SK-N-SH (cell line): ENCODE results near the gene REXO5. TPM values are rescaled to one million over a fixed set of nuclear protein-coding genes. Genes with fewer than 3 reads are reported as not detected.

ENCODE experiments used
- CTCF ChIA-PET: fragments of 300-600, 350-600 bp; formaldehyde crosslinking; extraction: SDS; loops from one replicate; lab custom pipeline; 2021; lab: Yijun Ruan, JAX
- POLR2A ChIA-PET: fragments of 350-600 bp; sonication (Branson Sonifier 250); formaldehyde crosslinking; extraction: SDS; loops from one replicate; lab custom pipeline; 2020; ENCODE audit warnings: antibody characterized with exemption, inconsistent platforms; lab: Yijun Ruan, JAX
- DNase-seq: peaks from one replicate; pipeline ENCODE4 v3.0.0; 2012
- H2AFZ ChIP-seq: fragments of 200-600 bp; sonication (generic); 2 replicates; pipeline ENCODE4 v1.8.1; 2016; ENCODE audit warnings: antibody characterized with exemption, mild to moderate bottlenecking, low read depth
- H3F3A ChIP-seq: fragments of 200-600 bp; sonication (generic); replicated peaks from 2 replicates; pipeline ENCODE3; 2016; ENCODE audit warnings: antibody characterized with exemption, mild to moderate bottlenecking; ENCODE audit not compliant: insufficient read depth
- H3K27ac ChIP-seq, 2 experiments: fragments of 200-500 bp in 1 of 2; fragments of 200-600 bp in 1 of 2; sonication (Bioruptor generic) in 1 of 2; sonication (generic), shearing (Covaris generic) in 1 of 2; 2 replicates each; pipeline versions ENCODE4 v1.5.1 to v1.6.1; 2014 to 2016; ENCODE audit warnings: low read depth in 2 of 2, inconsistent platforms in 1 of 2, low read length in 1 of 2, mild to moderate bottlenecking in 1 of 2, mixed read lengths in 1 of 2
- H3K27me3 ChIP-seq: fragments of 200-600 bp; sonication (generic), shearing (Covaris generic); 2 replicates; pipeline ENCODE4 v1.6.1; 2016; ENCODE audit warnings: mixed run types; ENCODE audit not compliant: insufficient read depth
- H3K36me3 ChIP-seq, 2 experiments: fragments of 200-500 bp in 1 of 2; fragments of 200-600 bp in 1 of 2; sonication (Bioruptor generic) in 1 of 2; sonication (generic) in 1 of 2; replicated peaks in 1 of 2; 2 replicates each; pipeline versions ENCODE3 to v1.5.1; 2014 to 2016; ENCODE audit warnings: low read length in 1 of 2, mild to moderate bottlenecking in 1 of 2; ENCODE audit not compliant: insufficient read depth in 2 of 2, control insufficient read depth in 1 of 2
- H3K4me1 ChIP-seq, 2 experiments: fragments of 200-500 bp in 1 of 2; fragments of 200-600 bp in 1 of 2; sonication (Bioruptor generic) in 1 of 2; sonication (generic), shearing (Covaris generic) in 1 of 2; 2 replicates each; pipeline versions ENCODE4 v1.5.1 to v1.6.1; 2014 to 2016; ENCODE audit warnings: low read depth in 1 of 2, low read length in 1 of 2, mixed run types in 1 of 2; ENCODE audit not compliant: insufficient read depth in 2 of 2, control insufficient read depth in 1 of 2
- H3K4me2 ChIP-seq: fragments of 200-600 bp; sonication (generic), shearing (Covaris generic); 2 replicates; pipeline ENCODE4 v1.6.1; 2017; ENCODE audit warnings: mixed run types
- H3K4me3 ChIP-seq, 2 experiments: fragments of 200-500 bp in 1 of 2; fragments of 200-600 bp in 1 of 2; sonication (Bioruptor generic) in 1 of 2; sonication (generic), shearing (Covaris generic) in 1 of 2; 2 replicates each; pipeline versions ENCODE4 v1.5.1 to v1.8.1; 2014 to 2016; ENCODE audit warnings: low read depth in 2 of 2, inconsistent platforms in 1 of 2, low read length in 1 of 2, mild to moderate bottlenecking in 1 of 2, mixed read lengths in 1 of 2, moderate library complexity in 1 of 2
- H3K79me2 ChIP-seq: fragments of 200-600 bp; sonication (generic); 2 replicates; pipeline ENCODE4 v1.8.1; 2017; ENCODE audit warnings: mild to moderate bottlenecking; ENCODE audit not compliant: insufficient read depth
- H3K9ac ChIP-seq: fragments of 200-600 bp; sonication (generic); 2 replicates; pipeline ENCODE4 v1.6.1; 2017; ENCODE audit warnings: mixed run types
- H3K9me2 ChIP-seq: fragments of 200-600 bp; sonication (generic); 2 replicates; pipeline ENCODE4 v1.6.1; 2017; ENCODE audit warnings: mixed run types
- H3K9me3 ChIP-seq: fragments of 200-600 bp; sonication (generic); 2 replicates; pipeline ENCODE4 v1.6.1; 2017; ENCODE audit warnings: mixed run types, mild to moderate bottlenecking, moderate library complexity
- H4K20me1 ChIP-seq: fragments of 200-600 bp; sonication (generic); 2 replicates; pipeline ENCODE4 v1.6.1; 2017; ENCODE audit warnings: mild to moderate bottlenecking, mixed run types; ENCODE audit not compliant: insufficient read depth
- CHD2 ChIP-seq: fragments of 150-350 bp; IDR thresholded peaks from 2 replicates; pipeline ENCODE4 v1.6.1; 2018; ENCODE audit warnings: low read length; ENCODE audit not compliant: partially characterized antibody
- ELF1 ChIP-seq: IDR thresholded peaks from 2 replicates; pipeline ENCODE4 v1.4.0; 2012
- FOSL2 ChIP-seq: IDR thresholded peaks from 2 replicates; pipeline ENCODE4 v1.4.0; 2012; ENCODE audit warnings: low read depth, mild to moderate bottlenecking, moderate library complexity, borderline replicate concordance
- FOXJ3 ChIP-seq: sonication (generic); formaldehyde crosslinking; IDR thresholded peaks from 2 replicates; pipeline ENCODE4 v1.5.1; 2020; ENCODE audit warnings: mild to moderate bottlenecking, missing genetic modification reagents
- GABPA ChIP-seq: IDR thresholded peaks from 2 replicates; pipeline ENCODE4 v1.4.0; 2012; ENCODE audit warnings: low read depth, mild to moderate bottlenecking
- MXI1 ChIP-seq: IDR thresholded peaks from 2 replicates; pipeline ENCODE4 v1.6.1; 2012; ENCODE audit warnings: mild to moderate bottlenecking, low read depth, low read length, improper control_type of control experiment
- POLR2AphosphoS5 ChIP-seq: IDR thresholded peaks from 2 replicates; pipeline ENCODE4 v1.6.1; 2012; ENCODE audit warnings: low read depth, low read length
- RFX5 ChIP-seq: IDR thresholded peaks from 2 replicates; pipeline ENCODE4 v1.6.1; 2012; ENCODE audit warnings: mild to moderate bottlenecking, improper control_type of control experiment, low read length
- SIN3A ChIP-seq: IDR thresholded peaks from 2 replicates; pipeline ENCODE4 v1.6.1; 2012; ENCODE audit warnings: low read depth, mild to moderate bottlenecking, low read length, moderate library complexity, borderline replicate concordance
- TEAD4 ChIP-seq: IDR thresholded peaks from 2 replicates; pipeline ENCODE4 v1.4.0; 2012; ENCODE audit warnings: mild to moderate bottlenecking, borderline replicate concordance; ENCODE audit not compliant: insufficient read depth
- YY1 ChIP-seq: IDR thresholded peaks from 2 replicates; pipeline ENCODE4 v1.4.0; 2012; ENCODE audit warnings: low read depth, mild to moderate bottlenecking
- WGBS: methylation state at CpG from one replicate; pipeline ENCODE4 v1.1.6; 2017; ENCODE audit warnings: low lambda C conversion rate; 5-methylcytosine and 5-hydroxymethylcytosine counted together
- polyA plus RNA-seq, 3 experiments: library from polyadenylated mRNA; depleted of rRNA; stranded (reverse); fragments of >200 nt; gene quantifications; 2 replicates each; pipeline ENCODE4 v1.2.3, GENCODE V29; 2012
- TF ChIP-seq, protein P1 (sequence below): IDR thresholded peaks from 2 replicates; pipeline ENCODE4 v1.4.0; 2012; ENCODE audit warnings: low read depth, borderline replicate concordance
- TF ChIP-seq, protein P2 (sequence below): IDR thresholded peaks from 2 replicates; pipeline ENCODE4 v1.4.0; 2012; ENCODE audit warnings: low read depth, borderline replicate concordance
- TF ChIP-seq, protein P3 (sequence below): fragments of 150-350 bp; IDR thresholded peaks from 2 replicates; pipeline ENCODE4 v1.6.1; 2016; ENCODE audit warnings: mild to moderate bottlenecking, low read depth, low read length
- TF ChIP-seq, protein P4 (sequence below): fragments of 200-600 bp; sonication (generic); IDR thresholded peaks from 2 replicates; pipeline ENCODE4 v1.6.1; 2017; ENCODE audit warnings: antibody characterized with exemption, mild to moderate bottlenecking, moderate library complexity

The REXO5 gene
- polyA plus RNA-seq, 1 of the 3 experiments (the other 2 are of a cell fraction) = 3.8 TPM

DNA sequence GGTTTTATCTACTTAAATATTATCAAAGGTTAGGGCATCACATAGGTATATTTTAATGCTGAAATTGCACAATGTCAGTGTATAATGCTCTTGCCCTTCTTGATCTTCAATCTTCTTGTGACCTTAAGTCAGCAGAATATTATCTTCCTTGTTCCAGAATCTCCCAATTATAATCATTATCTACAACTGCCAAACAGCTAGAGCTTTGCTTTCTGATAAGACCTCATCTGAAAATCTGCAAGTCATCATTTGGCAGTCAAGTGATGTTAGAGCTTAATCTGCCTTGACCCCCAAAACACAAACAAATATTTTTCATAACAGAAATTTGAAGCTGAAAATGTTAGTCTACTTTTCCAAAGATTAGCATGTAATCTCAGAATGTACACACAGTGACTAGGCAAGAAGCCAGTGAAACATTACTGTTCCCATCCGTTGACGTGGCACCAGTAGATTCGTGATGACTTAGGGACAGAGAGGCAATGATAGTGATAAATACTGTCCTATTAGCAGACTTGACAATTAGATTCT is 19.8 kb downstream of the REXO5 start:
- no peak for DNase-seq

DNA sequence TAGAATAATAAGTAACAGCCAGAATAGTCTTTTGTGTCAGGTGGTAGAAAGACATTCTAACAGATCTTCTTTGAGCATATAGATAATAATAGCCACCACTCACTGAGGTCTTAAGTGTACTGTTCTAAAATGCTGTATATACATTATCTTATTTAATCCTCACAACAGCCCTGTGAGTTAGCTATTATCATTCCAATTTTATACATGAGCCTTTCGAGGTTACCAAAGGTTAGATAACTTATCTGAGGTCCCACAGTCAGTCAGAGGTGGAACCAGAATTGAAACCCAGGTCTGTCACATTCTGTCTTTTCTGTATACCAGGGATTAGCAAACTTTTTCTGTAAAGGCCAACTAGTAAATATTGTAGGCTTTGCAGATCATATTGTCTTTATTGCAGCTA is 23.2 kb downstream of the REXO5 start:
- 95% methylated on average over 1 of the region's 1 CpG for WGBS
- peaks cover 29 to 44% of the 10 kb centered on the region in 2 experiments for H3K36me3 ChIP-seq

More for the DNA sequence above, 19.8 kb downstream of the REXO5 start:
- Histone ChIP-seq H3K79me2 (no peaks in the 10 kb centered on the region), H3K9me3 (no peaks in the 10 kb centered on the region), H3F3A (no peaks in the 10 kb centered on the region), H4K20me1 (no peaks in the 10 kb centered on the region), H2AFZ (no peak overlapping the region), H3K4me2 (no peak overlapping the region), H3K27me3 (no peaks in the 10 kb centered on the region), H3K4me3 (no peak overlapping the region), H3K27ac (peak overlapping the region in 1 of 2 experiments; percentile 16; a peak in 1 of 4 replicates), H3K9me2 (no peaks in the 10 kb centered on the region), H3K9ac (no peak overlapping the region), H3K36me3 (peaks cover 22 to 54% of the 10 kb centered on the region in 2 experiments), H3K4me1 (no peaks in the 10 kb centered on the region; a peak in 1 of 4 replicates)
- 91% methylated on average over 3 of the region's 3 CpGs for WGBS
- TF ChIP-seq, protein P1, sequence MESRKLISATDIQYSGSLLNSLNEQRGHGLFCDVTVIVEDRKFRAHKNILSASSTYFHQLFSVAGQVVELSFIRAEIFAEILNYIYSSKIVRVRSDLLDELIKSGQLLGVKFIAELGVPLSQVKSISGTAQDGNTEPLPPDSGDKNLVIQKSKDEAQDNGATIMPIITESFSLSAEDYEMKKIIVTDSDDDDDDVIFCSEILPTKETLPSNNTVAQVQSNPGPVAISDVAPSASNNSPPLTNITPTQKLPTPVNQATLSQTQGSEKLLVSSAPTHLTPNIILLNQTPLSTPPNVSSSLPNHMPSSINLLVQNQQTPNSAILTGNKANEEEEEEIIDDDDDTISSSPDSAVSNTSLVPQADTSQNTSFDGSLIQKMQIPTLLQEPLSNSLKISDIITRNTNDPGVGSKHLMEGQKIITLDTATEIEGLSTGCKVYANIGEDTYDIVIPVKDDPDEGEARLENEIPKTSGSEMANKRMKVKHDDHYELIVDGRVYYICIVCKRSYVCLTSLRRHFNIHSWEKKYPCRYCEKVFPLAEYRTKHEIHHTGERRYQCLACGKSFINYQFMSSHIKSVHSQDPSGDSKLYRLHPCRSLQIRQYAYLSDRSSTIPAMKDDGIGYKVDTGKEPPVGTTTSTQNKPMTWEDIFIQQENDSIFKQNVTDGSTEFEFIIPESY = no peak
- POLR2A ChIA-PET = no interaction called here
- CTCF ChIA-PET = interaction anchor here (0.6 to 3.7 kb wide), 4 partner anchors 8 to 26 kb away, joined by 3 to 21 read pairs (median 3); no protein-coding TSS in a partner anchor

More for the DNA sequence above, 23.2 kb downstream of the REXO5 start:
- no peaks in the 10 kb centered on the region for H3K27me3 ChIP-seq
- H3K79me2 ChIP-seq = no peaks in the 10 kb centered on the region
- H3K4me2 ChIP-seq = no peak overlapping the region
- no peak overlapping the region for H3K9ac ChIP-seq
- POLR2A ChIA-PET = no interaction called here
- DNase-seq = no peak
- no peak overlapping the region for H2AFZ ChIP-seq
- CTCF ChIA-PET = interaction anchor here (1.2 kb wide), 1 partner anchor 20 kb away, joined by 4 read pairs; no protein-coding TSS in a partner anchor
- H3F3A ChIP-seq = peaks cover 3% of the 10 kb centered on the region
- no peaks in the 10 kb centered on the region for H4K20me1 ChIP-seq
- H3K4me3 ChIP-seq = no peak overlapping the region
- H3K9me3 ChIP-seq = no peaks in the 10 kb centered on the region; the same call in 1 of the 2 replicates
- TF ChIP-seq YY1 = no peak
- no peak for TF ChIP-seq GABPA
- TF ChIP-seq RFX5 = no peak
- TF ChIP-seq, protein P2, sequence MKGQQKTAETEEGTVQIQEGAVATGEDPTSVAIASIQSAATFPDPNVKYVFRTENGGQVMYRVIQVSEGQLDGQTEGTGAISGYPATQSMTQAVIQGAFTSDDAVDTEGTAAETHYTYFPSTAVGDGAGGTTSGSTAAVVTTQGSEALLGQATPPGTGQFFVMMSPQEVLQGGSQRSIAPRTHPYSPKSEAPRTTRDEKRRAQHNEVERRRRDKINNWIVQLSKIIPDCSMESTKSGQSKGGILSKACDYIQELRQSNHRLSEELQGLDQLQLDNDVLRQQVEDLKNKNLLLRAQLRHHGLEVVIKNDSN = no peak
- no peak for TF ChIP-seq SIN3A
- no peak for TF ChIP-seq FOSL2
- TF ChIP-seq FOXJ3 (CRISPR knock-in tag) = no peak
- TF ChIP-seq, protein P3, sequence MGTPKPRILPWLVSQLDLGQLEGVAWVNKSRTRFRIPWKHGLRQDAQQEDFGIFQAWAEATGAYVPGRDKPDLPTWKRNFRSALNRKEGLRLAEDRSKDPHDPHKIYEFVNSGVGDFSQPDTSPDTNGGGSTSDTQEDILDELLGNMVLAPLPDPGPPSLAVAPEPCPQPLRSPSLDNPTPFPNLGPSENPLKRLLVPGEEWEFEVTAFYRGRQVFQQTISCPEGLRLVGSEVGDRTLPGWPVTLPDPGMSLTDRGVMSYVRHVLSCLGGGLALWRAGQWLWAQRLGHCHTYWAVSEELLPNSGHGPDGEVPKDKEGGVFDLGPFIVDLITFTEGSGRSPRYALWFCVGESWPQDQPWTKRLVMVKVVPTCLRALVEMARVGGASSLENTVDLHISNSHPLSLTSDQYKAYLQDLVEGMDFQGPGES = no peak
- TF ChIP-seq CHD2 = no peak
- TF ChIP-seq ELF1 = no peak
- no peak for TF ChIP-seq TEAD4
- TF ChIP-seq POLR2AphosphoS5 = no peak
- TF ChIP-seq MXI1 = no peak
- TF ChIP-seq, protein P4, sequence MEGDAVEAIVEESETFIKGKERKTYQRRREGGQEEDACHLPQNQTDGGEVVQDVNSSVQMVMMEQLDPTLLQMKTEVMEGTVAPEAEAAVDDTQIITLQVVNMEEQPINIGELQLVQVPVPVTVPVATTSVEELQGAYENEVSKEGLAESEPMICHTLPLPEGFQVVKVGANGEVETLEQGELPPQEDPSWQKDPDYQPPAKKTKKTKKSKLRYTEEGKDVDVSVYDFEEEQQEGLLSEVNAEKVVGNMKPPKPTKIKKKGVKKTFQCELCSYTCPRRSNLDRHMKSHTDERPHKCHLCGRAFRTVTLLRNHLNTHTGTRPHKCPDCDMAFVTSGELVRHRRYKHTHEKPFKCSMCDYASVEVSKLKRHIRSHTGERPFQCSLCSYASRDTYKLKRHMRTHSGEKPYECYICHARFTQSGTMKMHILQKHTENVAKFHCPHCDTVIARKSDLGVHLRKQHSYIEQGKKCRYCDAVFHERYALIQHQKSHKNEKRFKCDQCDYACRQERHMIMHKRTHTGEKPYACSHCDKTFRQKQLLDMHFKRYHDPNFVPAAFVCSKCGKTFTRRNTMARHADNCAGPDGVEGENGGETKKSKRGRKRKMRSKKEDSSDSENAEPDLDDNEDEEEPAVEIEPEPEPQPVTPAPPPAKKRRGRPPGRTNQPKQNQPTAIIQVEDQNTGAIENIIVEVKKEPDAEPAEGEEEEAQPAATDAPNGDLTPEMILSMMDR = no peak
- no peak overlapping the region for H3K27ac ChIP-seq
- H3K9me2 ChIP-seq = no peaks in the 10 kb centered on the region
- H3K4me1 ChIP-seq = no peaks in the 10 kb centered on the region; a peak in 2 of 4 replicates
